Thoracic aorta (tissue), 2 donors: ENCODE measurements around the gene ATP1A2. TPM values are rescaled to one million over a fixed set of nuclear protein-coding genes. Genes with fewer than 3 reads are reported as not detected.

Experiments used
- ATAC-seq: fragments of 150-250 bp; one replicate; pipeline ENCODE4 v1.8.0; 2017; ENCODE audit warnings: low read depth; ENCODE audit not compliant: insufficient number of reproducible peaks, low FRiP score
- DNase-seq: peaks from one replicate; pipeline ENCODE4 v3.0.0-alpha.2; 2020; ENCODE audit warnings: low spot score
- H3K27ac ChIP-seq, 2 donors: fragments of 200-600 bp; sonication (generic); 1 replicate in 1 of 2; 2 replicates in 1 of 2; pipeline ENCODE4 v1.5.1; 2016; ENCODE audit warnings: mild to moderate bottlenecking in 2 of 2, moderate library complexity in 2 of 2
- H3K27me3 ChIP-seq: fragments of 200-600 bp; sonication (generic); replicated peaks from 2 replicates; pipeline ENCODE4 v1.6.0; 2016; ENCODE audit warnings: mild to moderate bottlenecking; ENCODE audit not compliant: insufficient read depth
- H3K36me3 ChIP-seq: fragments of 200-600 bp; sonication (generic); one replicate; pipeline ENCODE4 v1.5.1; 2016
- H3K4me1 ChIP-seq, 2 donors: fragments of 200-600 bp; sonication (generic); 1 replicate in 1 of 2; 2 replicates in 1 of 2; pipeline versions ENCODE4 v1.5.1 to v1.6.0; 2016; ENCODE audit warnings: low read depth in 2 of 2, mild to moderate bottlenecking in 1 of 2; ENCODE audit not compliant: control insufficient read depth in 1 of 2
- H3K4me3 ChIP-seq: fragments of 200-600 bp; sonication (generic); 2 replicates; pipeline ENCODE4 v1.5.1; 2016; ENCODE audit warnings: mild to moderate bottlenecking
- H3K9me3 ChIP-seq: fragments of 200-600 bp; sonication (generic); 2 replicates; pipeline ENCODE4 v1.5.1; 2016
- total RNA-seq, 2 donors: library from RNA; depleted of rRNA; stranded (reverse); fragments of >200 nt; gene quantifications; one replicate each; pipeline versions ENCODE4 v1.1.0 to v1.2.3, GENCODE V29; 2016
- TF ChIP-seq, protein P1 (sequence below): fragments of 200-600 bp; sonication (generic); IDR thresholded peaks from one replicate; pipeline ENCODE4 v1.5.1; 2019; ENCODE audit warnings: antibody characterized with exemption

ATP1A2 gene
- total RNA-seq, 2 donors from 2014 or later, result 86.0 to 146 TPM

DNA sequence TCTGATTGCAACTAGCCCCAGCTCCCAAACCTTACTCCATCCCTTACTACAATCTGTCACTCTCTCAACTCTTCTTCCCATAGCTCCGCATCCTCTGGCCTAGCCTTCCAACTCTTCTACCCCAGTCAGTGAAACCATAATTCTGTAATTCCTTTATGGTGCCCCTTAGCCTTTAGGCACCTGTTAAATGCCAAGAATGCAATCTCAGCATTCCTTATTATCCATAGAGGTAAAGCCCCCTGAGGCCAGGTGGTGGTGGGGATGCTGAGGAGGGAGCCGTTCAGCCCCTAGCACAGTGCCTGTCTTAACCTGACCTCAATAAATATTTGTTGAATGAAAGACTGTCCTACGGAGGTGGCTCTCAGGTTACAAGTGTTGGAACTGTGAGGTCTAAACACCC, 14.0 kb downstream of the ATP1A2 start:
- no peaks in the 10 kb centered on the region for H3K9me3 ChIP-seq
- no peak for DNase-seq
- peaks cover 75% of the 10 kb centered on the region for H3K36me3 ChIP-seq
- H3K4me1 ChIP-seq, result peaks cover 34 to 74% of the 10 kb centered on the region in 2 donors
- no peak for ATAC-seq
- H3K27ac ChIP-seq, result peak overlapping the region; percentile 81 to 97
- no peak overlapping the region for H3K4me3 ChIP-seq
- H3K27me3 ChIP-seq, result no peaks in the 10 kb centered on the region
- TF ChIP-seq, protein P1, sequence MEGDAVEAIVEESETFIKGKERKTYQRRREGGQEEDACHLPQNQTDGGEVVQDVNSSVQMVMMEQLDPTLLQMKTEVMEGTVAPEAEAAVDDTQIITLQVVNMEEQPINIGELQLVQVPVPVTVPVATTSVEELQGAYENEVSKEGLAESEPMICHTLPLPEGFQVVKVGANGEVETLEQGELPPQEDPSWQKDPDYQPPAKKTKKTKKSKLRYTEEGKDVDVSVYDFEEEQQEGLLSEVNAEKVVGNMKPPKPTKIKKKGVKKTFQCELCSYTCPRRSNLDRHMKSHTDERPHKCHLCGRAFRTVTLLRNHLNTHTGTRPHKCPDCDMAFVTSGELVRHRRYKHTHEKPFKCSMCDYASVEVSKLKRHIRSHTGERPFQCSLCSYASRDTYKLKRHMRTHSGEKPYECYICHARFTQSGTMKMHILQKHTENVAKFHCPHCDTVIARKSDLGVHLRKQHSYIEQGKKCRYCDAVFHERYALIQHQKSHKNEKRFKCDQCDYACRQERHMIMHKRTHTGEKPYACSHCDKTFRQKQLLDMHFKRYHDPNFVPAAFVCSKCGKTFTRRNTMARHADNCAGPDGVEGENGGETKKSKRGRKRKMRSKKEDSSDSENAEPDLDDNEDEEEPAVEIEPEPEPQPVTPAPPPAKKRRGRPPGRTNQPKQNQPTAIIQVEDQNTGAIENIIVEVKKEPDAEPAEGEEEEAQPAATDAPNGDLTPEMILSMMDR, result no peak

DNA sequence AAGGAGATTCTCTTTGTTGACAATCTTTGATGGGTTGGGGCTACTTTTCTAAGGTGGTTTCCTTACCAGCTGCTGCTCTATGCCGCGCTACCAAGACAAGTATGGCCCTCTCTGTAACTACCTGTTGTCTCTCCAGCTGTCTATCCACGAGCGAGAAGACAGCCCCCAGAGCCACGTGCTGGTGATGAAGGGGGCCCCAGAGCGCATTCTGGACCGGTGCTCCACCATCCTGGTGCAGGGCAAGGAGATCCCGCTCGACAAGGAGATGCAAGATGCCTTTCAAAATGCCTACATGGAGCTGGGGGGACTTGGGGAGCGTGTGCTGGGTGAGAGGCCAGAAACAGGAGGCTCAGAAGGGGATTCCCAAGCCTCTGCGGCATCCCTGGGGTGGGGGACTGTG, 14.4 kb downstream of the ATP1A2 start:
- TF ChIP-seq, protein P1, result no peak
- peaks cover 75% of the 10 kb centered on the region for H3K36me3 ChIP-seq
- H3K4me1 ChIP-seq, result peaks cover 31 to 69% of the 10 kb centered on the region in 2 donors
- ATAC-seq (no peak), DNase-seq (no peak)
- no peaks in the 10 kb centered on the region for H3K27me3 ChIP-seq
- H3K27ac ChIP-seq, result peak overlapping the region; percentile 81 to 97
- no peaks in the 10 kb centered on the region for H3K9me3 ChIP-seq
- no peak overlapping the region for H3K4me3 ChIP-seq

DNA sequence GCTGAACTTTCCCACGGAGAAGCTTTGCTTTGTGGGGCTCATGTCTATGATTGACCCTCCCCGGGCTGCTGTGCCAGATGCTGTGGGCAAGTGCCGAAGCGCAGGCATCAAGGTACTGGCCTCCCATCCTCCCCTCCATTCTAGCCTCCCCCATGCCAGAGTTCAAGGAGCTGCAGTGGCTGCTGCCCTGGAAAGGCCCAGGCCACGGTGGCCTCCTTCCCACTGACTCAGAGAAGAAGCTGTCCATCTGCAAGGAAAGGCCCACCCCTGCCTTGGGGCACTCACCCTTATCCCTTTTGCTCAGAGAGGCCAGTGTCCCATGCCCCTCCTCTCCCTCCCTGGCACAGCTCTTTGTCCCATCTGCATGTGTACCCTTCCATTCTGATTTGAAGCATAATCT, 14.9 kb downstream of the ATP1A2 start:
- Histone ChIP-seq H3K36me3 (peaks cover 72% of the 10 kb centered on the region), H3K27me3 (no peaks in the 10 kb centered on the region), H3K9me3 (no peaks in the 10 kb centered on the region), H3K4me3 (no peak overlapping the region), H3K27ac (peak overlapping the region; percentile 81 to 97), H3K4me1 (peaks cover 25 to 64% of the 10 kb centered on the region in 2 donors)
- TF ChIP-seq, protein P1, result no peak
- no peak for DNase-seq
- ATAC-seq, result no peak

DNA sequence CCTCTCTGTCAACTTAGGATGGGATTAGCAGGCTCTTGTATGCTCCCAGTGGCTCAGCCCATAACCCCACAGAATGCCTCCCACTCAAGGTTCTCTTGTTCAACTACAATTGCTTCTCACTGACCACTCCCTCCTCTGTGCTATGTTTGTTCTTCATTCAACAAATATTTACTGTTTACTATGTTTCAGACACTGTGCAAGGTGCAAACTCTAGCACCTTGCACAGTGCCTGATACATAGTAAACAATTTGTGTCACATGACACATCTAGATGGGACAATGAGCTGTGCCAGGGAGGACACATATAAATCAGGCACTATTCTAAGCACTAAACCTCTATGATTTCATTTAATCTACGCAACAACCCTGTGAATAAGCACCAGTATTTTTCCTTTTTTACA, 15.4 kb downstream of the ATP1A2 start:
- Histone ChIP-seq H3K4me3 (no peak overlapping the region), H3K4me1 (peaks cover 22 to 60% of the 10 kb centered on the region in 2 donors), H3K27ac (peak overlapping the region; percentile 81 to 97), H3K27me3 (no peaks in the 10 kb centered on the region), H3K9me3 (no peaks in the 10 kb centered on the region), H3K36me3 (peaks cover 69% of the 10 kb centered on the region)
- TF ChIP-seq, protein P1, result no peak
- no peak for ATAC-seq
- DNase-seq, result no peak

DNA sequence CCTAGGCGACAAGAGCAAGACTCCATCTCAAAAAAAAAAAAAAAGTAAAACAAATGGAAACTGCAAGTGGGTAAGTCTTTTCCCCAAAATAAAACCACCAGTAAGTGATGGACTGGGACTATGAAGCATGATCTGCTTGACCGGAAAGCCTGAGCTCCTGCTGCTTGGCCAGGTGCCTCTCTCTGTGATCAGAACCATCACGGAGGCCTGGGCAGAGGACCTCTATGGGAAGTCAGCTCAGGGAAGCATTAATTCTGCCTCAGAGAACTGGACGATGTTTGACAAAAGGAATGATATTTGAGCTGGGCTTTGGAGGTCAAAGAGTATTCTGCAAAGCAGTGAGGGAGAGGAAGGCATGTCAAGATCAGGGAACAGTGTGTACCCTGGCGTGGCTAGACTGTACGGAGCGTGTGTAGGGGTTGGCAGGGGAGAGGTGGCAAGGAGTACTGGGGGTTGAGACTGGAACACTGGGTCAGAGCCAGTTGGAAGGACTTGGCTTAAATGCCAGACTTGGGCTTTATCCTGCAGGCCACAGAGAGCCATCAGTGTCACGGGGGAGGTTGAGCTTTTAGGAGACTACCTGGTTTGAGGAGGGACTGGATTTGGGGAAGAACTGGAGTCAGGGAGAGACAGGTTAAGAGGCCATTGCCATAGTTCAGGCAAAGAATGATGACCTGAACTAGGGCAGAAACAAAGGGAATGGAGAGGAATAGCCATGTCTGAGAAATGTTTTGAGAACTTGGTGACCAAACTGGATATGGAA, 16.4 kb downstream of the ATP1A2 start:
- no peaks in the 10 kb centered on the region for H3K27me3 ChIP-seq
- peaks cover 22 to 63% of the 10 kb centered on the region in 2 donors for H3K4me1 ChIP-seq
- no peaks in the 10 kb centered on the region for H3K9me3 ChIP-seq
- ATAC-seq (peak; percentile 82), DNase-seq (peak; percentile 67)
- H3K4me3 ChIP-seq, result no peak overlapping the region
- peak overlapping the region; percentile 81 to 97 for H3K27ac ChIP-seq
- TF ChIP-seq, protein P1, result no peak
- H3K36me3 ChIP-seq, result peaks cover 71% of the 10 kb centered on the region
